AG04450 (cell line): Measurements from ENCODE around the gene MUC5B. TPM values are rescaled to one million over a fixed set of nuclear protein-coding genes. Genes with fewer than 3 reads are reported as not detected.

Source experiments
- CTCF ChIA-PET: fragments of 300-600, 350-600 bp; formaldehyde crosslinking; extraction: SDS; loops from one replicate; lab custom pipeline; 2022; ENCODE audit warnings: antibody characterized with exemption, inconsistent platforms; lab: Charles Lee
- POLR2A ChIA-PET: fragments of 350-600 bp; formaldehyde crosslinking; extraction: SDS; loops from one replicate; lab custom pipeline; 2021; ENCODE audit warnings: antibody characterized with exemption, inconsistent platforms; lab: Yijun Ruan, JAX
- DNase-seq: peaks from one replicate; pipeline ENCODE4 v3.0.0-alpha.2; 2011; ENCODE audit warnings: low read depth, low spot score
- H3K27ac ChIP-seq: one replicate; pipeline ENCODE4 v1.5.1; 2012; ENCODE audit warnings: low read depth, low read length, control low read depth
- H3K27me3 ChIP-seq: one replicate; pipeline ENCODE4 v1.6.0; 2012; ENCODE audit warnings: low read length; ENCODE audit not compliant: control insufficient read depth, insufficient read depth
- H3K4me3 ChIP-seq: 2 replicates; pipeline ENCODE4 v1.5.1; 2011; ENCODE audit warnings: mild to moderate bottlenecking, low read depth, low read length, control low read depth
- H3K9me3 ChIP-seq: 2 replicates; pipeline ENCODE4 v1.5.1; 2012; ENCODE audit warnings: low read length; ENCODE audit not compliant: control insufficient read depth, insufficient read depth
- CTCF ChIP-seq: IDR thresholded peaks from 2 replicates; pipeline ENCODE4 v1.5.1; 2011; ENCODE audit warnings: low read depth, low read length, control low read depth, inconsistent platforms
- polyA plus RNA-seq: library from polyadenylated mRNA; depleted of rRNA; stranded (reverse); fragments of >200 nt; gene quantifications from 2 replicates; pipeline ENCODE4 v1.2.3, GENCODE V29; 2011

The MUC5B gene
- polyA plus RNA-seq, 1 experiment: not detected

DNA sequence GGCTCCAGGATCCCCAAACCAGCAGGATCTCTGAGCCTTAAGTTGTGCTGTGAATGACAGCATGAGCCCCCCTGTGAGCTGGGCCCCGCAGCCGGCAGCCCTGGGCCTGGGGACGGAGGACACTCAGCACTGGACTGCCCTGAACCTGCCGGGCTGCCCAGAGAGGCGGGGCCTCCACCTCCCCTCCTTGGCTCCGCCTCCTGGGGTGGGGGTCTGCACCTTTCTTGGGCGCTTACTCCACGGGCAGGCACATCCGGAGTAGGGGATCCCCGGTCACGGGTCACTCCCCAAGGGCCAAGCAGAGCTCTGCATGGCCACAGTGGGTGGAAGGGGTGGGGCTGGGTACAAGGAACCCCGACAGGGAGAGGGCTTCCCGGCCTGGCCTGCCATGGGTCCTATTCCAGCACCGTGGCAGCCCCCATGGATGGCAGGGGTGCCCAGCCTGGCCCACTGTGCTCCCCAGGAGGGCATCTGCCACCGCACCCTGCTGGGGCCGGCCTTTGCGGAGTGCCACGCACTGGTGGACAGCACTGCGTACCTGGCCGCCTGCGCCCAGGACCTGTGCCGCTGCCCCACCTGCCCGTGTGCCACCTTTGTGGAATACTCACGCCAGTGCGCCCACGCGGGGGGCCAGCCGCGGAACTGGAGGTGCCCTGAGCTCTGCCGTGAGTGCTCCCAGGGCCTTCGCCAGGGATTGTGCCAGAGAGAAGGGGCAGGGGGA lies 5.4 kb downstream of the MUC5B start:
- Histone ChIP-seq H3K27me3 (no peaks in the 10 kb centered on the region), H3K9me3 (peaks cover 7% of the 10 kb centered on the region; the same call in 1 of the 2 replicates), H3K4me3 (no peak overlapping the region), H3K27ac (no peak overlapping the region)
- CTCF ChIA-PET: no interaction called here
- no peak for TF ChIP-seq CTCF
- DNase-seq: no peak
- POLR2A ChIA-PET: no interaction called here

DNA sequence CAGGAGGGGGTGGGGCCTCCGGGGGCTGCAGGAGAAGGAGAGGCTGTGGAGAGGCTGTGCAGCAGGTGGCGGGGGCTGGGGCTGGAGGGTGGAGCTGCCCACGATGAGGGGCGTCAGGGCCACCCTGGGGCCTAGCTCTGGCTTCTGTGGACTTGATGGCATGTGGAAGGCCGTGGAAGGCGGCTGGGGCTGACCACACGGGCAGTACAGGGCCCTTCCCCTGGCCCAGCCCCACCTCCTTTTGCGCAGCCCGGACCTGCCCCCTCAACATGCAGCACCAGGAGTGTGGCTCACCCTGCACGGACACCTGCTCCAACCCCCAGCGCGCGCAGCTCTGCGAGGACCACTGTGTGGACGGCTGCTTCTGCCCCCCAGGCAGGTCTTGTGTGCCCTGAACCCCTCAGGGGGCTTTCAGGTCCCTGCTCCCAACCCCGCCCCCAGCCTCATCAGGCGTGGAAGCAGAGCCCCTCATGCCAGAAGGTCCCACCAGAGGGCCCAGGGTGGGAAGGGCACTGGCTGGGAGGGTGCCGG lies 6.1 kb downstream of the MUC5B start:
- no peak overlapping the region for H3K4me3 ChIP-seq
- H3K9me3 ChIP-seq: peaks cover 10% of the 10 kb centered on the region; the same call in 1 of the 2 replicates
- H3K27me3 ChIP-seq: no peaks in the 10 kb centered on the region
- TF ChIP-seq CTCF: no peak
- H3K27ac ChIP-seq: no peak overlapping the region
- ChIA-PET POLR2A (no interaction called here), CTCF (no interaction called here)
- DNase-seq: no peak

GRCh38 chr11:1229471-1230120 lies 6.7 kb downstream of the MUC5B start:
- no peak for TF ChIP-seq CTCF
- DNase-seq: no peak
- Histone ChIP-seq H3K27me3 (no peaks in the 10 kb centered on the region), H3K9me3 (peaks cover 15% of the 10 kb centered on the region; the same call in 1 of the 2 replicates), H3K27ac (no peak overlapping the region), H3K4me3 (no peak overlapping the region)
- CTCF ChIA-PET: no interaction called here
- POLR2A ChIA-PET: no interaction called here

- DNase-seq: no peak
- peaks cover 18% of the 10 kb centered on the region; the same call in 1 of the 2 replicates for H3K9me3 ChIP-seq
- ChIA-PET POLR2A (no interaction called here), CTCF (no interaction called here)
- H3K27ac ChIP-seq: no peak overlapping the region
- no peak overlapping the region for H3K4me3 ChIP-seq
- no peak for TF ChIP-seq CTCF
- H3K27me3 ChIP-seq: no peaks in the 10 kb centered on the region
Measured at GRCh38 chr11:1230121-1230455, 7.2 kb downstream of the MUC5B start.
